ENCODE results near the gene CFAP58.

Gene CFAP58

GRCh38 chr10:104321725-104322415 is 31.8 kb upstream of the CFAP58 start:
- no peak for DNase-seq

- no peak for DNase-seq
Observed at GRCh38 chr10:104322416-104322782, 31.2 kb upstream of the CFAP58 start.

GRCh38 chr10:104323085-104323484 is 30.5 kb upstream of the CFAP58 start:
- no peak for DNase-seq

- no peak for DNase-seq
Observed at GRCh38 chr10:104323760-104324201, 29.9 kb upstream of the CFAP58 start.

GRCh38 chr10:104324221-104324686 is 29.4 kb upstream of the CFAP58 start:
- no peak for DNase-seq

GRCh38 chr10:104324931-104325330 is 28.7 kb upstream of the CFAP58 start:
- no peak for DNase-seq

- no peak for DNase-seq
Observed at GRCh38 chr10:104325436-104326435, 27.9 kb upstream of the CFAP58 start.

- no peak for DNase-seq
Observed at GRCh38 chr10:104326991-104327610, 26.5 kb upstream of the CFAP58 start.

GRCh38 chr10:104327745-104328645 is 25.6 kb upstream of the CFAP58 start:
- DNase-seq, result no peak

GRCh38 chr10:104328646-104328895 is 25.1 kb upstream of the CFAP58 start:
- DNase-seq, result no peak

- DNase-seq, result no peak
Observed at GRCh38 chr10:104328896-104329710, 24.5 kb upstream of the CFAP58 start.

- no peak for DNase-seq
Observed at GRCh38 chr10:104329735-104330134, 23.9 kb upstream of the CFAP58 start.

GRCh38 chr10:104330168-104331110 is 23.2 kb upstream of the CFAP58 start:
- DNase-seq, result no peak

GRCh38 chr10:104331208-104331838 is 22.3 kb upstream of the CFAP58 start:
- DNase-seq, result no peak

GRCh38 chr10:104332243-104333031 is 21.2 kb upstream of the CFAP58 start:
- no peak for DNase-seq

GRCh38 chr10:104333032-104333727 is 20.5 kb upstream of the CFAP58 start:
- DNase-seq, result no peak

GRCh38 chr10:104333728-104334373 is 19.8 kb upstream of the CFAP58 start:
- no peak for DNase-seq

- no peak for DNase-seq
Observed at GRCh38 chr10:104334561-104334960, 19.1 kb upstream of the CFAP58 start.
